HepG2 (cell line): ENCODE data around the gene AFF1. TPM values are rescaled to one million over a fixed set of nuclear protein-coding genes. Genes with fewer than 3 reads are reported as not detected.

Source experiments
- ATAC-seq: fragments of 200-7000 bp; cut with Tn5 transposase; 3 replicates; pipeline ENCODE4 v1.9.1; 2020; ENCODE audit warnings: mild to moderate bottlenecking, moderate library complexity
- BruUV-seq: library from RNA; stranded (reverse); fragments of 400-500 nt; replicated peaks from 2 replicates; lab custom pipeline; 2021; lab: Mats Ljungman, UMichigan
- CTCF ChIA-PET: fragments of 300-600 bp; formaldehyde crosslinking; extraction: SDS; loops from one replicate; lab custom pipeline; 2021; ENCODE audit warnings: low total read pairs, inconsistent platforms, low intra/inter-chr PET ratio; lab: Yijun Ruan, JAX
- POLR2A ChIA-PET: fragments of 350-600 bp; sonication (Branson Sonifier 250); formaldehyde crosslinking; loops from one replicate; lab custom pipeline; 2020; ENCODE audit warnings: antibody characterized with exemption, inconsistent platforms; lab: Yijun Ruan, JAX
- DNase-seq: peaks from one replicate; pipeline ENCODE4 v3.0.0-alpha.2; 2015; ENCODE audit warnings: low spot score
- FAIRE-seq: peaks from 3 replicates; lab custom pipeline; 2011; peaks lifted over from hg19 to GRCh38; lab: Jason Lieb, UNC
- H2AFZ ChIP-seq: one replicate; pipeline ENCODE4 v1.6.1; 2011; ENCODE audit warnings: low read length, inconsistent platforms
- H3K27ac ChIP-seq: fragments of 300-600 bp; 3 replicates; pipeline ENCODE4 v1.8.0; 2011; ENCODE audit warnings: mixed run types, mild to moderate bottlenecking, mixed read lengths, low read length, inconsistent platforms; ENCODE audit not compliant: insufficient read depth; ENCODE audit errors: extremely low read length
- H3K27me3 ChIP-seq, 2 experiments: fragments of 200-600 bp in 1 of 2; 2 replicates in 1 of 2; 3 replicates in 1 of 2; pipeline versions ENCODE4 v1.6.0 to v1.8.0; 2011; ENCODE audit warnings: low read length in 2 of 2, mild to moderate bottlenecking in 2 of 2, moderate library complexity in 2 of 2, inconsistent platforms in 1 of 2; ENCODE audit not compliant: insufficient read depth in 2 of 2, control insufficient read depth in 1 of 2
- H3K36me3 ChIP-seq, 2 experiments: fragments of 200-600 bp in 1 of 2; replicated peaks in 1 of 2; 2 replicates in 1 of 2; 3 replicates in 1 of 2; pipeline versions ENCODE4 v1.5.1 to v1.8.0; 2011; ENCODE audit warnings: low read length in 2 of 2, inconsistent platforms in 1 of 2; ENCODE audit not compliant: insufficient read depth in 2 of 2, control insufficient read depth in 1 of 2
- H3K4me1 ChIP-seq: 2 replicates; pipeline ENCODE4 v1.5.1; 2012; ENCODE audit warnings: low read length, inconsistent platforms; ENCODE audit not compliant: insufficient read depth
- H3K4me2 ChIP-seq: 2 replicates; pipeline ENCODE4 v1.6.0; 2011; ENCODE audit warnings: low read depth, low read length, inconsistent platforms
- H3K4me3 ChIP-seq, 3 experiments: fragments of 200-600 bp in 1 of 3; sonication (generic), shearing (Covaris generic) in 1 of 3; replicated peaks in 1 of 3; 2 replicates each; pipeline ENCODE4 v1.5.1; 2011 to 2016; ENCODE audit warnings: low read length in 3 of 3, inconsistent platforms in 2 of 3, low read depth in 2 of 3, mild to moderate bottlenecking in 2 of 3, control low read depth in 1 of 3, mixed read lengths in 1 of 3; ENCODE audit not compliant: insufficient read depth in 1 of 3
- H3K79me2 ChIP-seq: one replicate; pipeline ENCODE4 v1.6.1; 2011; ENCODE audit warnings: low read length, inconsistent platforms; ENCODE audit not compliant: insufficient read depth
- H3K9ac ChIP-seq: 2 replicates; pipeline ENCODE4 v1.6.0; 2011; ENCODE audit warnings: mild to moderate bottlenecking, low read depth, low read length, inconsistent platforms; ENCODE audit not compliant: insufficient read depth
- H3K9me3 ChIP-seq: 2 replicates; pipeline ENCODE4 v1.5.1; 2012; ENCODE audit warnings: mild to moderate bottlenecking, low read length
- H4K20me1 ChIP-seq: 2 replicates; pipeline ENCODE4 v1.6.0; 2011; ENCODE audit warnings: inconsistent platforms, mild to moderate bottlenecking, low read length, moderate library complexity; ENCODE audit not compliant: insufficient read depth
- ARID4A ChIP-seq: sonication (generic); formaldehyde crosslinking; IDR thresholded peaks from 2 replicates; pipeline ENCODE4 v1.5.0; 2020; ENCODE audit warnings: mild to moderate bottlenecking, missing genetic modification reagents, borderline replicate concordance
- HNF4G ChIP-seq, 2 experiments: sonication (generic) in 1 of 2; formaldehyde crosslinking in 1 of 2; IDR thresholded peaks; 2 replicates each; pipeline versions ENCODE4 v1.4.0 to v1.6.1; 2011 to 2020; ENCODE audit warnings: borderline replicate concordance in 2 of 2, low read depth in 2 of 2, mild to moderate bottlenecking in 2 of 2, low read length in 1 of 2, missing genetic modification reagents in 1 of 2, moderate library complexity in 1 of 2
- PATZ1 ChIP-seq: sonication (generic); formaldehyde crosslinking; IDR thresholded peaks from 2 replicates; pipeline ENCODE4 v1.4.0; 2020; ENCODE audit warnings: missing genetic modification reagents
- ZNF354B ChIP-seq: sonication (generic); formaldehyde crosslinking; IDR thresholded peaks from 2 replicates; pipeline ENCODE4 v1.8.0; 2022; ENCODE audit warnings: mild to moderate bottlenecking, missing genetic modification reagents
- ZNF496 ChIP-seq: sonication (generic); formaldehyde crosslinking; IDR thresholded peaks from 2 replicates; pipeline ENCODE4 v1.8.1; 2023; ENCODE audit warnings: mild to moderate bottlenecking, moderate library complexity, missing genetic modification reagents; ENCODE audit not compliant: insufficient replicate concordance
- WGBS: methylation state at CpG from one replicate; pipeline ENCODE4 v1.1.6; 2017; ENCODE audit warnings: low lambda C conversion rate; 5-methylcytosine and 5-hydroxymethylcytosine counted together
- in situ Hi-C: cut with HindIII; loops from 2 replicates; pipeline ENCODE4 v1.10.0; 2017; ENCODE audit warnings: low pct_unique_long_range_greater_than_20kb; ENCODE audit not compliant: extremely low pct_ligation_motif_present
- intact Hi-C: fragments of 100-400 bp; cut with micrococcal nuclease; formaldehyde crosslinking; loops from one replicate; pipeline ENCODE4 v1.10.0; 2022; ENCODE audit not compliant: unreplicated experiment
- polyA plus RNA-seq, 8 experiments: library from polyadenylated mRNA; depleted of rRNA in 3 of 8; stranded (reverse) in 7 of 8; unstranded in 1 of 8; fragments of >200 nt; fragmentation: Illumina TruSeq in 4 of 8; extraction: Trizol in 4 of 8; gene quantifications; 2 replicates each; pipeline versions ENCODE4 v1.2.1 to v1.2.3, GENCODE V29; 2011 to 2016; ENCODE audit warnings: low read depth in 4 of 8, missing spikeins in 1 of 8, mixed read lengths in 1 of 8; ENCODE audit not compliant: insufficient read depth in 1 of 8
- total RNA-seq, 5 experiments: library from RNA; depleted of rRNA; stranded (reverse); fragments of >200 nt; fragmentation: Illumina TruSeq; extraction: Trizol; gene quantifications; 2 replicates each; pipeline ENCODE4 v1.2.3, GENCODE V29; 2016; ENCODE audit warnings: low read depth in 1 of 5
- TF ChIP-seq, protein P1 (sequence below): sonication (generic); formaldehyde crosslinking; IDR thresholded peaks from 2 replicates; pipeline ENCODE4 v1.4.0; 2020; ENCODE audit warnings: mild to moderate bottlenecking, missing genetic modification reagents
- TF ChIP-seq, protein P2 (sequence below): sonication (generic); formaldehyde crosslinking; IDR thresholded peaks from 2 replicates; pipeline ENCODE4 v1.5.1; 2020; ENCODE audit warnings: missing genetic modification reagents, mild to moderate bottlenecking, borderline replicate concordance

Gene AFF1
- total and polyA plus RNA-seq, 2 of the 13 experiments (the other 11 are each of a cell fraction or from before 2014, with no cell fraction given), result 15.5 to 15.9 TPM

DNA sequence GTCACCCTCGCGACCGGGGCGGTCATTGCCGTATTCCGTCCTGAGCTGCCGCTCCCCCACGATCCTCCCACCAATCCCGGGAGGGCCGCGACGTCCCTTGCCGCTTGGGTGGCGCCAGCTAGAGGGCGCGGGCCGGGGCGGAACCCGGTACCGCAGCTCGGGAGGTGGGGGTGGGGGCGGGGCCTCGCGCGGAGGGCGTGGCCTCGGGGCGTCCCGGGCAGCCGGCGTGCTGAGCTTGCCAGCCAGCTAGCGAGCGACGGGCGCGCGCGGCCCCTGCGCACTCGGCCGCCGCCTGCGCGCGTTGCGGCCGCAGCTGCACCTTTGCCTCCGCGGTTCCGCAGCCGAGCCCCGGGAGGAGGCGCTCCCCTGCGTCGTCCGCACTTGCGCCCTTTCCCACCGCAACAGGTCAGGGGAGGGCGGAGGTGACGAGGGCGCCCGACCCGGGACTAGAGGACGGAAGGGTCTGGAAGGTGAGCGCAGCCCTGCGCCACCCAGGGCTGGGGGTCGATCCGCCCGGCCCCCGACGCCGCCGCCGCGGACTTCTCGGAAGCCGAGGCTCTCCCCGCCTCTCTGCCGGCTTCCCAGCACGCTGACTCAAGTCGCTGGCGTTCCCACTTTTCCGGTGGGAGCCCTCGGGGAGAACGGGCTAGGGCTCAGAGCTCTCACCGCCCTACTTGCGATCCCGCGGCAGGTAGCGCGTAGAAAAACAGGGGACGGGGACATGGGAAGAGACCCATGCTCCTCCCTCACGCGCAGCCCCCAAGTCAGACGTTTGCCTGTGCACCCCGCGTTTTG is at the start of gene AFF1 (continued):
- TF ChIP-seq ARID4A (CRISPR knock-in tag) (peak; percentile 78; the same call in 1 of the 2 replicates), ZNF496 (CRISPR knock-in tag) (no peak)

- in situ Hi-C loops, result loop anchor here (5.0 to 10.0 kb wide), 2 partner anchors 98 to 344 kb away; no protein-coding TSS in a partner anchor
- FAIRE-seq, result no peak
- no peak for DNase-seq
- Histone ChIP-seq H3K9me3 (no peaks in the 10 kb centered on the region), H3K27ac (no peak overlapping the region), H3K79me2 (no peaks in the 10 kb centered on the region), H3K27me3 (no peaks in the 10 kb centered on the region), H3K4me2 (no peak overlapping the region), H4K20me1 (no peaks in the 10 kb centered on the region), H3K4me1 (peaks cover 12% of the 10 kb centered on the region; the same call in 1 of the 2 replicates), H3K36me3 (no peaks in the 10 kb centered on the region), H3K9ac (no peak overlapping the region), H2AFZ (no peak overlapping the region), H3K4me3 (no peak overlapping the region)
- WGBS, result 75% methylated on average over 7 of the region's 7 CpGs
- intact Hi-C loops, result no loop called here
- CTCF ChIA-PET, result no interaction called here
- ATAC-seq, result no peak
- POLR2A ChIA-PET, result no interaction called here
- no TSS peak for BruUV-seq
- TF ChIP-seq PATZ1 (CRISPR knock-in tag), result no peak
- TF ChIP-seq, protein P1, sequence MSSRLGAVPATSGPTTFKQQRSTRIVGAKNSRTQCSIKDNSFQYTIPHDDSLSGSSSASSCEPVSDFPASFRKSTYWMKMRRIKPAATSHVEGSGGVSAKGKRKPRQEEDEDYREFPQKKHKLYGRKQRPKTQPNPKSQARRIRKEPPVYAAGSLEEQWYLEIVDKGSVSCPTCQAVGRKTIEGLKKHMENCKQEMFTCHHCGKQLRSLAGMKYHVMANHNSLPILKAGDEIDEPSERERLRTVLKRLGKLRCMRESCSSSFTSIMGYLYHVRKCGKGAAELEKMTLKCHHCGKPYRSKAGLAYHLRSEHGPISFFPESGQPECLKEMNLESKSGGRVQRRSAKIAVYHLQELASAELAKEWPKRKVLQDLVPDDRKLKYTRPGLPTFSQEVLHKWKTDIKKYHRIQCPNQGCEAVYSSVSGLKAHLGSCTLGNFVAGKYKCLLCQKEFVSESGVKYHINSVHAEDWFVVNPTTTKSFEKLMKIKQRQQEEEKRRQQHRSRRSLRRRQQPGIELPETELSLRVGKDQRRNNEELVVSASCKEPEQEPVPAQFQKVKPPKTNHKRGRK (CRISPR knock-in tag), result no peak
- TF ChIP-seq, protein P2, sequence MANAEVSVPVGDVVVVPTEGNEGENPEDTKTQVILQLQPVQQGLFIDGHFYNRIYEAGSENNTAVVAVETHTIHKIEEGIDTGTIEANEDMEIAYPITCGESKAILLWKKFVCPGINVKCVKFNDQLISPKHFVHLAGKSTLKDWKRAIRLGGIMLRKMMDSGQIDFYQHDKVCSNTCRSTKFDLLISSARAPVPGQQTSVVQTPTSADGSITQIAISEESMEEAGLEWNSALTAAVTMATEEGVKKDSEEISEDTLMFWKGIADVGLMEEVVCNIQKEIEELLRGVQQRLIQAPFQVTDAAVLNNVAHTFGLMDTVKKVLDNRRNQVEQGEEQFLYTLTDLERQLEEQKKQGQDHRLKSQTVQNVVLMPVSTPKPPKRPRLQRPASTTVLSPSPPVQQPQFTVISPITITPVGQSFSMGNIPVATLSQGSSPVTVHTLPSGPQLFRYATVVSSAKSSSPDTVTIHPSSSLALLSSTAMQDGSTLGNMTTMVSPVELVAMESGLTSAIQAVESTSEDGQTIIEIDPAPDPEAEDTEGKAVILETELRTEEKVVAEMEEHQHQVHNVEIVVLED, result no peak
- no peak for TF ChIP-seq HNF4G (IDR thresholded peaks at IDR 0.05; ENCODE audit: borderline replicate concordance, low read depth, low read length)
- TF ChIP-seq HNF4G (CRISPR knock-in tag; IDR thresholded peaks at IDR 0.05; ENCODE audit: borderline replicate concordance, low read depth), result no peak
- TF ChIP-seq ZNF354B (CRISPR knock-in tag), result no peak
Measured at GRCh38 chr4:86890790-86891189, 44.0 kb upstream of the AFF1 start.
